Measurements from ENCODE around the gene MSI2.

DNA sequence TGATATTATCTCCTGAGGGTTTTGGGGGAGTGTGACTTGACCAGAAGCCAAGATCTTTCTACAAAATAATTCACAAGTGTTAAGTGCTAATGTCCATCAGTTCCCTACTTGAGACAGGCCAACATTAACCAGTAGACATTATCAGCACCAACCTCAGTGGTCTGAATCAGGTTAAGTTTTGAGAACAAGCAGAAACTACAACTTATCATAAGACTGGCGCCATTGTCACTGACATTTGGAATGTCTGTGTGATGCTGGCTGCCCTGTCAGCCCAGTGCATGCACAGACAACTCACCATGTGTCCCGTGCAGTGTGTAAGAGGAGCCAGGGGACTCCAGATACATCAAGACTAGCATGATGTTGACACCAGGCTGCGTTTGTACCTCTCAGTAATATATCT is 412.0 kb downstream of the MSI2 start:
- no peak for TF ChIP-seq EP300 (IDR thresholded peaks at IDR 0.05)
- TF ChIP-seq, protein P1, sequence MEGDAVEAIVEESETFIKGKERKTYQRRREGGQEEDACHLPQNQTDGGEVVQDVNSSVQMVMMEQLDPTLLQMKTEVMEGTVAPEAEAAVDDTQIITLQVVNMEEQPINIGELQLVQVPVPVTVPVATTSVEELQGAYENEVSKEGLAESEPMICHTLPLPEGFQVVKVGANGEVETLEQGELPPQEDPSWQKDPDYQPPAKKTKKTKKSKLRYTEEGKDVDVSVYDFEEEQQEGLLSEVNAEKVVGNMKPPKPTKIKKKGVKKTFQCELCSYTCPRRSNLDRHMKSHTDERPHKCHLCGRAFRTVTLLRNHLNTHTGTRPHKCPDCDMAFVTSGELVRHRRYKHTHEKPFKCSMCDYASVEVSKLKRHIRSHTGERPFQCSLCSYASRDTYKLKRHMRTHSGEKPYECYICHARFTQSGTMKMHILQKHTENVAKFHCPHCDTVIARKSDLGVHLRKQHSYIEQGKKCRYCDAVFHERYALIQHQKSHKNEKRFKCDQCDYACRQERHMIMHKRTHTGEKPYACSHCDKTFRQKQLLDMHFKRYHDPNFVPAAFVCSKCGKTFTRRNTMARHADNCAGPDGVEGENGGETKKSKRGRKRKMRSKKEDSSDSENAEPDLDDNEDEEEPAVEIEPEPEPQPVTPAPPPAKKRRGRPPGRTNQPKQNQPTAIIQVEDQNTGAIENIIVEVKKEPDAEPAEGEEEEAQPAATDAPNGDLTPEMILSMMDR (IDR thresholded peaks at IDR 0.05) = no peak
- TF ChIP-seq POLR2A (IDR thresholded peaks at IDR 0.05) = no peak
- TF ChIP-seq POLR2AphosphoS5 (IDR thresholded peaks at IDR 0.05) = no peak

Measured in sigmoid colon (tissue), 4 donors.